Body of pancreas (tissue), 4 donors: ENCODE measurements around the gene CDH2.

Source experiments
- POLR2A ChIP-seq, 3 donors: fragments of 450-650 bp; IDR thresholded peaks; one replicate each; pipeline ENCODE4 v1.6.1; 2016; ENCODE audit warnings: antibody characterized with exemption in 3 of 3, mild to moderate bottlenecking in 2 of 3
- TF ChIP-seq, protein P1 (sequence below), 7 experiments: fragments of 450-650 bp in 4 of 7; fragments of 200-600 bp in 3 of 7; sonication (generic) in 3 of 7; IDR thresholded peaks; one replicate each; pipeline ENCODE4 v1.5.1; 2016 to 2019; ENCODE audit warnings: antibody characterized with exemption in 7 of 7

DNA sequence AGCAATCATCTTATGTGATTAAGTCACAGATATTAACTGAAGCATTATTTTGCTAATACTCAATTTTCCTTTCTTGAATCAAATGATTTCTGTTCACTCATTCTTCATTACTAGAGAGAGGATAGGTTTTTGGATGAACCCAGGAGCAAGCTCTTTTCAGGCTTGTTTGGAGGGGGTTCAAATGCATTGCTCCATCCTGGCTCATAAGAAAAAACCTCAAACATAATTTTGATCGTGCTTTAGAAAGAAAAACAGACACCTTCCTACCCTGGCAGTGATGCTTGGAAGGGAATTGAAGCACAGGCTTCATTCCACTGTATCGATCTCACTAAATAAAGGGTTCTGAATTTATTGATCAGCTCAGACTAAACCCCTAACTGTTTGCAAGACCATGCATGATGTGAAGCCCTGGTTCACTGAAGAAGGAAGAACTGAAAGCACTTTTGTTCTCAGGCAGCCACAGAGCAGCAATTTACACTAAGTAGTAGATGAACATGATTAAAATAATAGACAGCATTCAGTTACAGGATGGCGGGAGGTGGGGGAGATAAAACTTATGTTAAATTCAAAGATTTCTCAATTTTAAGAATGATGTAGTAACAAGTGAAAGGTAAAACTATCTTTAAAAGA lies 53.4 kb downstream of the CDH2 start:
- TF ChIP-seq, protein P1, sequence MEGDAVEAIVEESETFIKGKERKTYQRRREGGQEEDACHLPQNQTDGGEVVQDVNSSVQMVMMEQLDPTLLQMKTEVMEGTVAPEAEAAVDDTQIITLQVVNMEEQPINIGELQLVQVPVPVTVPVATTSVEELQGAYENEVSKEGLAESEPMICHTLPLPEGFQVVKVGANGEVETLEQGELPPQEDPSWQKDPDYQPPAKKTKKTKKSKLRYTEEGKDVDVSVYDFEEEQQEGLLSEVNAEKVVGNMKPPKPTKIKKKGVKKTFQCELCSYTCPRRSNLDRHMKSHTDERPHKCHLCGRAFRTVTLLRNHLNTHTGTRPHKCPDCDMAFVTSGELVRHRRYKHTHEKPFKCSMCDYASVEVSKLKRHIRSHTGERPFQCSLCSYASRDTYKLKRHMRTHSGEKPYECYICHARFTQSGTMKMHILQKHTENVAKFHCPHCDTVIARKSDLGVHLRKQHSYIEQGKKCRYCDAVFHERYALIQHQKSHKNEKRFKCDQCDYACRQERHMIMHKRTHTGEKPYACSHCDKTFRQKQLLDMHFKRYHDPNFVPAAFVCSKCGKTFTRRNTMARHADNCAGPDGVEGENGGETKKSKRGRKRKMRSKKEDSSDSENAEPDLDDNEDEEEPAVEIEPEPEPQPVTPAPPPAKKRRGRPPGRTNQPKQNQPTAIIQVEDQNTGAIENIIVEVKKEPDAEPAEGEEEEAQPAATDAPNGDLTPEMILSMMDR (IDR thresholded peaks at IDR 0.05) = no peak
- no peak for TF ChIP-seq POLR2A (IDR thresholded peaks at IDR 0.05)
